Measurements from ENCODE around the gene NSUN4.

- no peak for TF ChIP-seq CTCF (IDR thresholded peaks at IDR 0.05)
- no peak for TF ChIP-seq POLR2A (IDR thresholded peaks at IDR 0.05)
Measured at GRCh38 chr1:46406881-46407608, 66.4 kb downstream of the NSUN4 start.

Measured in thyroid gland (tissue), 4 donors.